Osteocyte (in vitro differentiated cells): ENCODE measurements around the gene CLRN3. TPM values are rescaled to one million over a fixed set of nuclear protein-coding genes. Genes with fewer than 3 reads are reported as not detected.

ENCODE experiments used
- DNase-seq: peaks from one replicate; pipeline ENCODE4 v3.0.0; 2021; ENCODE audit warnings: mixed read lengths; ENCODE audit not compliant: unreplicated experiment; ENCODE audit errors: extremely low spot score
- H3K27ac Mint-ChIP-seq: one replicate; pipeline ENCODE4 v1.8.0; 2021; ENCODE audit warnings: mild to moderate bottlenecking, mixed read lengths; ENCODE audit not compliant: unreplicated experiment
- H3K27me3 Mint-ChIP-seq: one replicate; pipeline ENCODE4 v1.8.0; 2021; ENCODE audit warnings: mixed read lengths; ENCODE audit not compliant: unreplicated experiment
- H3K36me3 Mint-ChIP-seq: one replicate; pipeline ENCODE4 v1.8.0; 2021; ENCODE audit warnings: mixed read lengths; ENCODE audit not compliant: unreplicated experiment
- H3K4me1 Mint-ChIP-seq: one replicate; pipeline ENCODE4 v1.8.0; 2021; ENCODE audit warnings: mixed read lengths; ENCODE audit not compliant: unreplicated experiment
- H3K4me3 Mint-ChIP-seq: one replicate; pipeline ENCODE4 v1.8.0; 2021; ENCODE audit warnings: mild to moderate bottlenecking, moderate library complexity, mixed read lengths; ENCODE audit not compliant: unreplicated experiment
- H3K9me3 Mint-ChIP-seq: one replicate; pipeline ENCODE4 v1.8.0; 2021; ENCODE audit warnings: mixed read lengths; ENCODE audit not compliant: unreplicated experiment
- CTCF ChIP-seq: fragments of 200-600 bp; sonication (generic); IDR thresholded peaks from 2 replicates; pipeline ENCODE4 v1.5.0; 2021; ENCODE audit warnings: antibody characterized with exemption, mild to moderate bottlenecking, moderate library complexity
- total RNA-seq: library from RNA; stranded (reverse); gene quantifications from 2 replicates; pipeline ENCODE4 v1.2.1, GENCODE V29; 2021

Gene CLRN3
- total RNA-seq, 1 donor from 2014 or later: not detected

GRCh38 chr10:127871631-127872010 lies 21.1 kb downstream of the CLRN3 start:
- Mint-ChIP-seq H3K4me3 (no peak overlapping the region), H3K36me3 (no peaks in the 10 kb centered on the region), H3K9me3 (peaks cover 15% of the 10 kb centered on the region), H3K27ac (no peak overlapping the region), H3K27me3 (peaks cover 6% of the 10 kb centered on the region), H3K4me1 (no peaks in the 10 kb centered on the region)
- no peak for TF ChIP-seq CTCF
- no peak for DNase-seq

GRCh38 chr10:127869329-127869728 lies 23.4 kb downstream of the CLRN3 start:
- no peak for TF ChIP-seq CTCF
- H3K27me3 Mint-ChIP-seq: peaks cover 3% of the 10 kb centered on the region
- no peaks in the 10 kb centered on the region for H3K36me3 Mint-ChIP-seq
- H3K4me3 Mint-ChIP-seq: no peak overlapping the region
- no peak overlapping the region for H3K27ac Mint-ChIP-seq
- peaks cover 24% of the 10 kb centered on the region for H3K9me3 Mint-ChIP-seq
- no peak for DNase-seq
- H3K4me1 Mint-ChIP-seq: no peaks in the 10 kb centered on the region

GRCh38 chr10:127867805-127868204 lies 24.9 kb downstream of the CLRN3 start:
- H3K36me3 Mint-ChIP-seq: no peaks in the 10 kb centered on the region
- no peak overlapping the region for H3K4me3 Mint-ChIP-seq

GRCh38 chr10:127866276-127867013 lies 26.3 kb downstream of the CLRN3 start:
- Mint-ChIP-seq H3K9me3 (peaks cover 35% of the 10 kb centered on the region), H3K4me1 (no peaks in the 10 kb centered on the region), H3K4me3 (no peak overlapping the region), H3K27ac (no peak overlapping the region), H3K27me3 (peaks cover 5% of the 10 kb centered on the region), H3K36me3 (no peaks in the 10 kb centered on the region)
- no peak for DNase-seq
- no peak for TF ChIP-seq CTCF

More at GRCh38 chr10:127867805-127868204, 24.9 kb downstream of the CLRN3 start:
- peaks cover 5% of the 10 kb centered on the region for H3K27me3 Mint-ChIP-seq
- no peak for DNase-seq
- no peak for TF ChIP-seq CTCF
- no peak overlapping the region for H3K27ac Mint-ChIP-seq
- no peaks in the 10 kb centered on the region for H3K4me1 Mint-ChIP-seq
- peaks cover 35% of the 10 kb centered on the region for H3K9me3 Mint-ChIP-seq

- no peak for DNase-seq
- no peak overlapping the region for H3K4me3 Mint-ChIP-seq
- peaks cover 20% of the 10 kb centered on the region for H3K9me3 Mint-ChIP-seq
- no peak overlapping the region for H3K27ac Mint-ChIP-seq
- peaks cover 2% of the 10 kb centered on the region for H3K27me3 Mint-ChIP-seq
- no peaks in the 10 kb centered on the region for H3K36me3 Mint-ChIP-seq
- H3K4me1 Mint-ChIP-seq: no peaks in the 10 kb centered on the region
- no peak for TF ChIP-seq CTCF
Measured at GRCh38 chr10:127863231-127863825, 29.4 kb downstream of the CLRN3 start.
